CD4-positive, alpha-beta T cell treated with Interleukin-2 at 100 ng/mL for 4 hours (primary cell): Measurements from ENCODE around the gene SERPINF2.
A peak's percentile ranks its signal among the peaks of the same experiment; 100 is the strongest.
"Not testable (repeated sequence)": the region's sequence is repeated elsewhere in the genome, so short reads cannot be mapped to it uniquely, and the experiment has no call there.

Source experiments
- DNase-seq: peaks from one replicate; pipeline ENCODE4 v3.0.0-alpha.2; 2020; ENCODE audit warnings: low spot score

Gene SERPINF2

DNA sequence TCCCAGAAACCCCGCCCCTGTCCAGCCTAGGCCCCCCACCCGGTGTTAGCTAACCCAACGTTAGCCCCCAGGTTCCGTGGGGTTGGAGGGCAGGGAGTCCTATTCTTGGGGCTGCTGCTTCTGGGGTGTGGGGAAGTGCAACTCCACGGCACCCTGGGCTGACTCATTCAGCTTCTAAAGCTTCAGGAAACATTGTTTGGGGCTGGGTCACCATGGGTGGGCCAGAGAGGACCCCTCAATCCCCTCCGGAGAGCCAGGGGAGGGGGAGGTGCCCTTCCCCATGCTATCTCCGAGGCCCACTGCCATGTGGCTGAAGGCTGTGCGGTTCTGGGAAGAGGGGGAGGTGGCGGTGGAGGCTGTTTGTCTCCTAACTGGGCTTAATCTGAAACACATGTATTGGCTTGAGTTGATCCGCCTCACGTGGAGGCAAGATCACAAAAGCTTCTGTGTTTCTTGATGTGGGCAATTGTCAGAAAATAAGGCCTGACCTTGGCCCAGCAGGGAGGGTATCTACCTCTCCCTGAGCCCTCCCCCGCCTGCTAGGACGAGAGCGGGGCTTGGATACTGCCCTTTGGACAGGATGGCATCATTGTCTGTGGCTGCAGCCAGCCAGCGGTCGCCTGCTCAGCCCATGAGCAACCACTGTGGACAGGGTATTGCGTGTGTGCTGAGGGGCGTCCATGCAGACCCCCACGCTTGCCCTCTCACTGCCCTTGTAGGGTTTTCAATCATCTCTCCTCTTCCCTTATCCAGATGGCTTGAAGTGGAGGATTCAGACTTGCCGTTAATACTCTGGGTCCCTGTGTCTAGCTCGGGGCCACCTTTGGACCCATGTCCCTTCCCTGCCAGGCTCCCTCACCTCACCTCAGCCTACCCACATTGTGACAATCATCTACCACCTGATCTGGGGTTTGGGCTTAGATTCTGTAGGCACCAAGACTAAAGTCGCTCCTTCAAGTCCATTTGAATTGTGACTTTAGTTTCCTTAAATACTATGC, 20.5 kb downstream of the SERPINF2 start:
- DNase-seq: no peak

DNA sequence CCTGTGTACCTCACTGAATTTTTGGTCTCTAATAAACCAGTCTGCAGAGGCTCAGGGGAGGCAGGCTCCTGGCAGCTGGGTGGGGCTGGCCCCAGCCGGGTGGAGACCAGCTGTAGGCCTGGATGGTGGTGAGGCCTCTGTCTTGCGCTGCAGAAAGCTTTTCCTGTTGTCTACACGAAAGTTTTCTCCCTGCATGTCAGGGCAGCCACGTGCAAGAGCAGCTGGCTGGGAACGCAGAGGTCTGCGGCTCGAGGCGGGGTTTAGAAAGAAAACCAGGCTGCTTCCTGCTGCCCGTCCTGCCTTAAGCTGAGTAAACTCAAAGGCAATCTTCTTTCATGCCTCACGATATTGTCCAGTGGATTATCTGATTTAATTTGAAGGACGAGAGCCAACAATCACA, 21.6 kb downstream of the SERPINF2 start:
- DNase-seq: peak; percentile 65

GRCh38 chr17:1764705-1765104, 22.0 kb downstream of the SERPINF2 start:
- not testable (repeated sequence) for DNase-seq

GRCh38 chr17:1765576-1765975, 22.9 kb downstream of the SERPINF2 start:
- no peak for DNase-seq

GRCh38 chr17:1766382-1767135, 23.9 kb downstream of the SERPINF2 start:
- DNase-seq: no peak

- no peak for DNase-seq
Measured at GRCh38 chr17:1767358-1767757, 24.7 kb downstream of the SERPINF2 start.

DNA sequence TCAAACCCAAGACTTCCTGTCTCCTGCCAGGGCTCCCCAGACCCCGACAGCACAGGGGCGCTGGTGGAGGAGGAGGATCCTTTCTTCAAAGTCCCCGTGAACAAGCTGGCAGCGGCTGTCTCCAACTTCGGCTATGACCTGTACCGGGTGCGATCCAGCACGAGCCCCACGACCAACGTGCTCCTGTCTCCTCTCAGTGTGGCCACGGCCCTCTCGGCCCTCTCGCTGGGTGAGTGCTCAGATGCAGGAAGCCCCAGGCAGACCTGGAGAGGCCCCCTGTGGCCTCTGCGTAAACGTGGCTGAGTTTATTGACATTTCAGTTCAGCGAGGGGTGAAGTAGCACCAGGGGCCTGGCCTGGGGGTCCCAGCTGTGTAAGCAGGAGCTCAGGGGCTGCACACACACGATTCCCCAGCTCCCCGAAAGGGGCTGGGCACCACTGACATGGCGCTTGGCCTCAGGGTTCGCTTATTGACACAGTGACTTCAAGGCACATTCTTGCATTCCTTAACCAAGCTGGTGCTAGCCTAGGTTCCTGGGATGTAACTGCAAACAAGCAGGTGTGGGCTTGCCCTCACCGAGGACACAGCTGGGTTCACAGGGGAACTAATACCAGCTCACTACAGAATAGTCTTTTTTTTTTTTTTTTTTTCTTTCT, 27.3 kb downstream of the SERPINF2 start:
- DNase-seq: no peak

DNA sequence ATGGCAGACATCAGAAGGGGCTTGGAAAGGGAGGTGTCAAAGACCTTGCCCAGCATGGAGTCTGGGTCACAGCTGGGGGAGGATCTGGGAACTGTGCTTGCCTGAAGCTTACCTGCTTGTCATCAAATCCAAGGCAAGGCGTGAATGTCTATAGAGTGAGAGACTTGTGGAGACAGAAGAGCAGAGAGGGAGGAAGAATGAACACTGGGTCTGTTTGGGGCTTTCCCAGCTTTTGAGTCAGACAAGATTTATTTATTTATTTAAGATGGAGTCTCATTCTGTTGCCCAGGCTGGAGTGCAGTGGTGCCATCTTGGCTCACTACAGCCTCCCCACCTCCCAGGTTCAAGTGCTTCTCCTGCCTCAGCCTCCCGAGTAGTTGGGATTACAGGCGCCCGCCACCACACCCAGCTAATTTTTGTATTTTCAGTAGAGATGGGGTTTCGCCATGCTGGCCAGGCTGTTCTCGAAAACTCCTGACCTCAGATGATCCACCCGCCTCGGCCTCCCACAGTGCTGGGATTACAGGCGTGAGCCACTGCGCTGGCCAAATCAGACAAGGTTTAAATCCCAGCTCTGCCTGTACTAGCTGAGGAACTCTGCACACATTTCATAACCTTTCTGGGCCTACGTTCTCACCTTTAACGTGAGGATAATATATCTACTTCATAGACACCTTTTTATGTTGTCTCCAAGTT, 30.5 kb downstream of the SERPINF2 start:
- DNase-seq: peak; percentile 12

DNA sequence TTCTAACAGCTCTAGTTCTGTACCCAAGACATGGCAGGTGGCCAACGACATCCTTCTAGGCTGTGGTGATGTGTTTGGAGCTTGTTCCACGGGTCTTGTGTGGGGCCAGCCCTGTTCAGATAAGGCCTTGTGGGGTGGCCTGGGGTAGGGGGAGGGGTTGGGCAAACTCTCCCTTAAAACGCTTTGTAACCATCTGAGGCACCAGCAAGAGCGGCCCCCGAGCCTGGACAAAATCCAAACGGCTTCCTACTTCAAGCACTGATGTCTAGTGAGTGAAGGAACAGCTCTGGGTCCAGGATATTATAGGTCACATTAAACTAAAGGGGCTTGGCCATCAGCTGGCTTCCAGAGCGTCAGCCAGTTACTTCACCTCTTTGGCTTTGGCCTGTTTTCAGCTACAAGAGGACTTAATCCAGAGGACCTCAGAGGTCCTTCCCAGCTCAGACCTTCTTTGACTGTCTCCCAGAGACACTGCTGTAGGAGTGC, 31.1 kb downstream of the SERPINF2 start:
- no peak for DNase-seq

- no peak for DNase-seq
Measured at GRCh38 chr17:1774390-1775176, 31.9 kb downstream of the SERPINF2 start.

DNA sequence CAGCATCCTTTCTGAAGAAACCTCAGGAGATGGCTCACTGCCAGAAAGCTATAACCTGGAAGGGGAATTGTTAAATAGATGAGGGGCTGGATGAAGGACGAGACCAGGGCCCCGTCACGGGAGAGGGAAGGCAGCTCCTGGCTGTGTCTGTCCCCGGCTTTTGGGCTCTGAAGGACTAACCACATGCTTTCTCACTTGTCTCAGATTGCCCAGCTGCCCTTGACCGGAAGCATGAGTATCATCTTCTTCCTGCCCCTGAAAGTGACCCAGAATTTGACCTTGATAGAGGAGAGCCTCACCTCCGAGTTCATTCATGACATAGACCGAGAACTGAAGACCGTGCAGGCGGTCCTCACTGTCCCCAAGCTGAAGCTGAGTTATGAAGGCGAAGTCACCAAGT, 33.7 kb downstream of the SERPINF2 start:
- DNase-seq: no peak

DNA sequence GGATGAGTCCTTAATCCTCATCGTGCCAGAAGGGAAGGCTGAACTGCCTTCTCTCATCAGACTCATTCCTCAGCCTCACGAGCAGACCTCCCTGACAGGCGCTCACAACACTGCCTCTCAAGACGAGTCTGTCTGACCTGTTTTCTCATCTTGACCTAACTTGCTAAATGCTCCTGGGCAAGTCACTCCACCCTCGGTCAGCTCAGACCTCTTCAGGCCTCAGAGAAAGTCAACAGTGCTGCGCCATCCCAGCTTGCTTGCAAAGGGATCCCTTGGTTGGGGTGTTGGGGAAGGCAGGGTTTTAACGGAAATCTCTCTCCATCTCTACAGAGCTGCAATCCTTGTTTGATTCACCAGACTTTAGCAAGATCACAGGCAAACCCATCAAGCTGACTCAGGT, 34.2 kb downstream of the SERPINF2 start:
- no peak for DNase-seq

DNA sequence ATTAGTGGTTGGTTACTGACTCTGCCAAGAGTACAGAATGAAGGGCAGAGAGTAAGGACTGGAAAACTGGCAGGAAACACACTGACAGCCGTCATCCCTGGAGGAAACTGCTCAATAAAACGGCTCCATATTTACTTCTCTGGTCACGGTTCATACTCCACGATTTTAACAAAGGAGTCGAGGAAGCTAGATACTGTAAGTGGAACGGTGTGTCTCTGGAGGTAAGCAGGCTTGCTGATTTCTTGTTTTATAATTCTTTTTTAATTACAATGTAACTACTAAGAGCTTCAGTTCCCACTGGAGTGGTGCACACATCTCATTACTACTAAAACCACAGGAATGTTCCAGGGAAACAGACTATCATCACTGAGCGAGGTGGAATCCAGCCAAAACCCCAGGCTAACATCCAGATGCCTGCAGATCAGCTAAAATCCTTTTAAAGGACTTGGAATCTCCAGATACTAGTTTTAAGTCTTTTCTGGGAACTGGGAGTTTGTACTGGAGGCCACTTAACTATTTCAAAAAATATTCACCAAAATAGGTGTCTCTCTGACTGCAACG, 37.0 kb downstream of the SERPINF2 start:
- no peak for DNase-seq

DNA sequence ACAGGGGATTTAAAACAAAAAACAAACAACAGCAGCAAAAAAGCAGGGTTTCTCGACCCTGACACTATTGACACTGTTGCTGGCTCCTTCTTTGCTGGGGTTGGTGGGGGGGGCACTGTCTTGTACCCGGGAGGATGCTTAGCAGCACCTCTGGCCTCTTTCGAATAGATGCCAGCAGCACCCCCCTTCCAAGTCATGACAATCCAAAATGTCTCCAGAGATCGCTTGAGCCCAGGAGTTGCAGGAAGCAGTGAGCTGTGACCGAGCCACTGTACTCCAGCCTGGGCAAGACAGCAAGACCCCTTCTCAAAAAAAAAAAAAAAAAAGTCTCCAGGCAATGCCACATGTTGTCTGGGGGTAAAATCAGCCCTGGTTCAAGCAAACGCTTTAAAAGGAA, 39.5 kb downstream of the SERPINF2 start:
- DNase-seq: no peak

- no peak for DNase-seq
Measured at GRCh38 chr17:1783271-1783670, 40.6 kb downstream of the SERPINF2 start.

DNA sequence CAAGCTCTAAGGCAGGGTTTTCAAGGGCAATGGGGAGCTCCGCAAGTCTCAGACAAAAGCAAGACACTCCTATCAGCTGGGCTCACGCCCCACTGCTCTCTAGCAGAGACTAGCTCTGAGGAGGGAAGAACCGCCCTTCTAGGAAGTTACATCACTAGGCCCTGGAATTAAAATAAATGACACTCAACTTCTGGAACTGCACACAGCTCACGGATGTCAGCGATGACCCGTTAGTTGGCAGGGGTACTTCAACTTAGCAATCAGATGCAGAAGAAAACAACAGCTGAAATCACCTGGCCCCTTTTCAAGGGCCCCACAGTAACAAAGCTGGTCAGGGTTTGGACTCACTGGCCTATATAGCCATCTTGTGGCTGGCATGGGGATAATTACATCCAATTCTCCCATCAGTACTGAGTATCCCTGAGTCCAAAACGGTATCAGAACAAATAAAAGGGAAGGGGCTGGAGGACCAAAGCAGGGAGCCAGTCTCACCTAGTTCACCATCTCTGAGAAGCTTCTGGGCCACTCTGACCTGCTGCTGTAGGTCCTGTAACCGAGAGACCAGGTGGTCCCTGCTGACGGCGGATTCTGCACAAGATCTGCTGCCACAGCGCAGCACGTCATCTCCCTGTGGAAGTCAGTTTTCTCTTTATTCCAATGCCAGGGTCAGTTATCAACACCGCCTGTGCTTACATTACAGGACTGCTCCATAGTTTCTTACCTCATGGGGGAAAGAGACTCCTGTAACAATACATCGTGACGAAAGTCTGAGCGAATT, 41.4 kb downstream of the SERPINF2 start:
- DNase-seq: peak; percentile 6

- DNase-seq: no peak
Measured at GRCh38 chr17:1785930-1786329, 43.3 kb downstream of the SERPINF2 start.

- DNase-seq: no peak
Measured at GRCh38 chr17:1786708-1787107, 44.0 kb downstream of the SERPINF2 start.

DNA sequence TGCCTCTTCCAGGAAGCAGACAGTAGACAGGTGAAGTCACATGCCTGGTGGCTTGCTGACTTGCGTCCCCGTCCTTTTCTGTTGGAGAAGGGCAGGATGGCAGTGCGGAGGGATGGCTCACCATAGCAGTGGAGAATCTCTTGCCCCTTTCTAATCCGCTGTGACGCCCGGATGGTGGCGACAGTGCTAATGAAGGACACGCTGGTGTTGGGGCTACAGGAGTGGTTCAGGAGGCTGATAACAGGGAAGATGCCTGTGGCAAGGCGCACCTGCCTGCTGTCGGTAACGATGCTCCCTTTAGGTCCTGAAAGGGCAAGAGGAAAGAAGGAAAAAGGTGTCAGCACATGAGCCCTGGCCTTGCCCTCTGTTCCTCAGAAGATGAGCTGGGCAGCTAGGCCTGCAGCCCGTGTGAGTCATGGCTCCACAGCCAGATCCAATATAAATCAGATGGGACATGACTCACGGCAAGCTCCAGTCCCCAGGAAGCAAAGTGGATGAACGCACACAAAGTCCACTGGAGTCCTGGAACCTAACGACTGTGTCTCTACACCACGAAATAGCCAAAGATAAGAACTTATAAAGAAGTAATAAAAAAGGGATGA, 44.7 kb downstream of the SERPINF2 start:
- no peak for DNase-seq
